NCI-H2196 treated with DMSO at 0.1 percent for 48 hours (cell line): ENCODE measurements around the gene IQSEC1.

Experiments
- DNase-seq: peaks from one replicate; lab custom pipeline; 2025; ENCODE audit not compliant: unreplicated experiment; lab: John Stamatoyannopoulos, UW

Gene IQSEC1

GRCh38 chr3:13017361-13018042 lies 55.7 kb downstream of the IQSEC1 start:
- no peak for DNase-seq

GRCh38 chr3:13016721-13017255 lies 56.4 kb downstream of the IQSEC1 start:
- no peak for DNase-seq

GRCh38 chr3:13016083-13016720 lies 57.0 kb downstream of the IQSEC1 start:
- peak; percentile 20 for DNase-seq

- DNase-seq: no peak
Observed at GRCh38 chr3:13015286-13016082, 57.7 kb downstream of the IQSEC1 start.

GRCh38 chr3:13014755-13015285 lies 58.4 kb downstream of the IQSEC1 start:
- DNase-seq: no peak

GRCh38 chr3:13013994-13014754 lies 59.1 kb downstream of the IQSEC1 start:
- DNase-seq: no peak

- DNase-seq: no peak
Observed at GRCh38 chr3:13013566-13013965, 59.7 kb downstream of the IQSEC1 start.

GRCh38 chr3:13013151-13013561 lies 60.1 kb downstream of the IQSEC1 start:
- DNase-seq: no peak

- DNase-seq: no peak
Observed at GRCh38 chr3:13012221-13012691, 61.0 kb downstream of the IQSEC1 start.

GRCh38 chr3:13011573-13012220 lies 61.5 kb downstream of the IQSEC1 start:
- DNase-seq: no peak

GRCh38 chr3:13010780-13011572 lies 62.3 kb downstream of the IQSEC1 start:
- DNase-seq: no peak

GRCh38 chr3:13009946-13010315 lies 63.3 kb downstream of the IQSEC1 start:
- no peak for DNase-seq

GRCh38 chr3:13009132-13009945 lies 63.9 kb downstream of the IQSEC1 start:
- DNase-seq: no peak

GRCh38 chr3:13008155-13008995 lies 64.9 kb downstream of the IQSEC1 start:
- DNase-seq: no peak

GRCh38 chr3:13007251-13007941 lies 65.8 kb downstream of the IQSEC1 start:
- no peak for DNase-seq

- no peak for DNase-seq
Observed at GRCh38 chr3:13006216-13006990, 66.8 kb downstream of the IQSEC1 start.
